Measurements from ENCODE around the gene ATP8B4.

Gene ATP8B4

GRCh38 chr15:49883121-49883520, 235.9 kb downstream of the ATP8B4 start:
- no peak for DNase-seq

- no peak for DNase-seq
Measured at GRCh38 chr15:49881866-49882265, 237.2 kb downstream of the ATP8B4 start.

- DNase-seq, result no peak
Measured at GRCh38 chr15:49881433-49881832, 237.6 kb downstream of the ATP8B4 start.

GRCh38 chr15:49877873-49878521, 241.0 kb downstream of the ATP8B4 start:
- no peak for DNase-seq

GRCh38 chr15:49877117-49877872, 241.7 kb downstream of the ATP8B4 start:
- DNase-seq, result no peak

GRCh38 chr15:49876401-49877038, 242.5 kb downstream of the ATP8B4 start:
- no peak for DNase-seq

- DNase-seq, result no peak
Measured at GRCh38 chr15:49875392-49875791, 243.6 kb downstream of the ATP8B4 start.

GRCh38 chr15:49870472-49870871, 248.6 kb downstream of the ATP8B4 start:
- no peak for DNase-seq

GRCh38 chr15:49868348-49868747, 250.7 kb downstream of the ATP8B4 start:
- DNase-seq, result no peak

- no peak for DNase-seq
Measured at GRCh38 chr15:49865925-49866757, 252.9 kb downstream of the ATP8B4 start.

GRCh38 chr15:49864251-49864650, 254.8 kb downstream of the ATP8B4 start:
- DNase-seq, result no peak

- no peak for DNase-seq
Measured at GRCh38 chr15:49863431-49864224, 255.4 kb downstream of the ATP8B4 start.

- no peak for DNase-seq
Measured at GRCh38 chr15:49860101-49860500, 258.9 kb downstream of the ATP8B4 start.

GRCh38 chr15:49857496-49858475, 261.2 kb downstream of the ATP8B4 start:
- DNase-seq, result no peak

GRCh38 chr15:49855917-49856637, 263.0 kb downstream of the ATP8B4 start:
- no peak for DNase-seq

- DNase-seq, result no peak
Measured at GRCh38 chr15:49852756-49853155, 266.3 kb downstream of the ATP8B4 start.

GRCh38 chr15:49848807-49849206, 270.2 kb downstream of the ATP8B4 start:
- no peak for DNase-seq

- DNase-seq, result no peak
Measured at GRCh38 chr15:49848282-49848724, 270.7 kb downstream of the ATP8B4 start.

- DNase-seq, result no peak
Measured at GRCh38 chr15:49847423-49848281, 271.4 kb downstream of the ATP8B4 start.
